A549 treated with Hydrocortisone at 1 μM for 4 hours (cell line): ENCODE data around the gene RAMP2. TPM values are rescaled to one million over a fixed set of nuclear protein-coding genes. Genes with fewer than 3 reads are reported as not detected.

Source experiments
- total RNA-seq: library from RNA; stranded (reverse); fragments of 200-300 nt; extraction: Qiagen RNA extraction; gene quantifications from 5 replicates; pipeline ENCODE4 v1.2.3, GENCODE V29; 2022

RAMP2 gene, protein sequence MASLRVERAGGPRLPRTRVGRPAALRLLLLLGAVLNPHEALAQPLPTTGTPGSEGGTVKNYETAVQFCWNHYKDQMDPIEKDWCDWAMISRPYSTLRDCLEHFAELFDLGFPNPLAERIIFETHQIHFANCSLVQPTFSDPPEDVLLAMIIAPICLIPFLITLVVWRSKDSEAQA
- total RNA-seq = 0.75 to 1.2 TPM (median 1.0 TPM) in 5 replicates

DNA sequence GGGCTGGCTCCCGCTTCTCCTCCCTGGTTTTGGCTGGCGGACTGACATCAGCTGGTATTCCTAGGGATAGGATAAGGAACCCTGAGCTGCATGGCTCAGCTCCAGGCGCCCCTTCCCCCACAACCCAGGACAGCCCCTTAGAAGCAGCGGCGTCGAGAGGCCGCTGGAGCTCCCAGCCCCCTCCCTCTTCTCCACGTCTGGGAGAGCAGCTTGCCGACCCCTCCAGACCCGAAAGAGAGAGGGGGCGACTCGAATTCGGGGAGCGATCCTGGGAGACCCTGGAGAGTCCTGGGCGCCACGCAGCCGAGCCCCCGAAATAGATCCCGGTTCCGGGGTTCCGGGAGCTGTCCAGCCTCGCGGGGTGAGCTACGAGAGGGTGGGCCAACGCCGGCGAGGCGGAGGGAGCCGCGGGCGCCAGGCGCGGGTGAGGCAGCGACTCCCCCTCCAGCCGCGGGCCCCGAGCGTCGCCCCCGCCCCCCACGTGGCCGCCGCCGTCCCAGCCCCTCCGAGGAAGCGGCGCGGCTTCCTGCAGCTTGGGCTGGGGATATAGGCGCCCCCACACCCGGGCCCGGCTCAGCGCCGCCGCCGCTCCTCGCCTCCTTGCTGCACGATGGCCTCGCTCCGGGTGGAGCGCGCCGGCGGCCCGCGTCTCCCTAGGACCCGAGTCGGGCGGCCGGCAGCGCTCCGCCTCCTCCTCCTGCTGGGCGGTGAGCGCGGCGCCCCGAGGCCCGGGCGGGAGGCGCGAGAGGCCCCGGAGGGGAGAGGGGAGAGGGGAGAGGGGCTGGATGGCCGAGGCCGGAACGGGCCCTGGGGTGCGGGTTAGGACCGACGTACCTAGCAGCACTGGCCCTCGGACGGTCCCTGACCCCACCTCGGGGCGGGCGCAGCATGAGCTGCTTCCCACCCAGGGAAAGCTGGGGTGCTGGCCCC is at the start of gene RAMP2:
TSS of gene RAMP2 (plus strand) at position 576 of the 930 bp plus-strand sequence. CDS start at position 611, 35 bp downstream.

DNA sequence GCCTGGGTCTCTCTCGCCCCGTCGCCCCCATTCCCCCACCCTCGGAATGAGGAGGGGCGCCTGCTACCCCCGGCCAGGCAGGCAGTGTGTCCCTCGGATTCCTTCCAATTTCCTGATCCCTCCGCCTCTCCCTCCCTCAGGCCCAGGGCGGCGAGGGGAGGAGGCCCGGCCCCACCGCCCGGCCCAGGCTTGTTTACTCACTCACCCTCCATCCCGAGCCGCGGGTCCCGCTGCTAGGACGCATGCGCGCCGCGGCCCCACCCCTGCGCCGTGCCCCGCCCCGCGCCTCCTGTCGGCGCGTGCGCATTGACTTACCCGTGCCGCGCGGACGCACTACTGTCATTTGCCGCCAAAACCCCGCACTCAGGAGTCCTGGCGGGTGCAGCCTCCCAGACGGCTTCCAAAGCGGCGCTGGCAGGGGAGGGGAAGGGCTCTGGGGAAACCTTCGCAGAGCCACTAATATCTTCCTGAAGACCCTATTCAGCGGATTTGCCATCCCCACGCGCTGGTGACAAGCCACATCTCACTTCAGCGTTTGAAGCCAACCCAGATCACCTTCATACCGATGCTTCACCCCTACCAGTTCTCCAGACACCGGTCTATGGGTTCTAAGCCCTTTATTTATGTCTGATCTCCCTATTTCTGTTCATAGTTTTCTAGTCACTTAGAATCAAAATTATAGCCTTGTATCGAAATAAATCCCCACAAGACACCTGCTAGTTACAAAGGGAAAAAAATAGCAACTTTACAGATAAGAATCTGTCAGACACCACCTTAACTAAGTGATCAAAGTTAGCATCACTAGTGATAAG is 16.0 kb upstream of the RAMP2 start, which contains the start of gene EZH1:
TSS of gene EZH1 (minus strand) at position 235 of the 812 bp plus-strand sequence. CDS start 16,099 bp downstream, outside the sequence.

DNA sequence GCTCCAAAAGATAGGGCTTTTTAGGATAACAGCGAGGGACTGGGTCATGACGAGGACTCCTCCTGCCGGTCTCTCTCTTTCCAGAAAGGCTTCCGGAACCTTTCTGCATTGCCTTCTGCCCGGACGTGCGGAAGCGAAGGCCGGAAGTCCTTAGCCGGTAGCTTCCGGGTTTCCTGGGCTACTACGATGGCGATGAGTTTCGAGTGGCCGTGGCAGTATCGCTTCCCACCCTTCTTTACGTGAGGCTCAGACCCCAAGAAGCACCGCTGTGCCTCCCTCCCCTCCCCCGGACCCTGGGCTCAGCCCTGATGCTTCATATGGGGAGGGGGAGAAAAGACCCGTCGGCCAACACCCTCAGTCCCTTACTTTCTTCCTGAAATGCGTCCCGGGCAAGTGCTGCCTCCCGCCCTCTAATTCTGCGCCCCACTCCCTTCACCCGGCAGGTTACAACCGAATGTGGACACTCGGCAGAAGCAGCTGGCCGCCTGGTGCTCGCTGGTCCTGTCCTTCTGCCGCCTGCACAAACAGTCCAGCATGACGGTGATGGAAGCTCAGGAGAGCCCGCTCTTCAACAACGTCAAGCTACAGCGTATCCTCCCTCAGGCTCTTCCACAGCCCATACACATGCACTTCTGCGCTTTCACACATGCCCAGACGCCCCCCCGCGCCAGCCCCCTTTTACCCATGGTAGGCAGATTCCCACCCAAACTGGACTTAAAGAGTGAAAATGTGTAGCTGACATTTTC is 12.4 kb downstream of the RAMP2 start, which contains the start of gene VPS25:
TSS of gene VPS25 (plus strand) at position 160 of the 746 bp plus-strand sequence. CDS start at position 187, 27 bp downstream.

DNA sequence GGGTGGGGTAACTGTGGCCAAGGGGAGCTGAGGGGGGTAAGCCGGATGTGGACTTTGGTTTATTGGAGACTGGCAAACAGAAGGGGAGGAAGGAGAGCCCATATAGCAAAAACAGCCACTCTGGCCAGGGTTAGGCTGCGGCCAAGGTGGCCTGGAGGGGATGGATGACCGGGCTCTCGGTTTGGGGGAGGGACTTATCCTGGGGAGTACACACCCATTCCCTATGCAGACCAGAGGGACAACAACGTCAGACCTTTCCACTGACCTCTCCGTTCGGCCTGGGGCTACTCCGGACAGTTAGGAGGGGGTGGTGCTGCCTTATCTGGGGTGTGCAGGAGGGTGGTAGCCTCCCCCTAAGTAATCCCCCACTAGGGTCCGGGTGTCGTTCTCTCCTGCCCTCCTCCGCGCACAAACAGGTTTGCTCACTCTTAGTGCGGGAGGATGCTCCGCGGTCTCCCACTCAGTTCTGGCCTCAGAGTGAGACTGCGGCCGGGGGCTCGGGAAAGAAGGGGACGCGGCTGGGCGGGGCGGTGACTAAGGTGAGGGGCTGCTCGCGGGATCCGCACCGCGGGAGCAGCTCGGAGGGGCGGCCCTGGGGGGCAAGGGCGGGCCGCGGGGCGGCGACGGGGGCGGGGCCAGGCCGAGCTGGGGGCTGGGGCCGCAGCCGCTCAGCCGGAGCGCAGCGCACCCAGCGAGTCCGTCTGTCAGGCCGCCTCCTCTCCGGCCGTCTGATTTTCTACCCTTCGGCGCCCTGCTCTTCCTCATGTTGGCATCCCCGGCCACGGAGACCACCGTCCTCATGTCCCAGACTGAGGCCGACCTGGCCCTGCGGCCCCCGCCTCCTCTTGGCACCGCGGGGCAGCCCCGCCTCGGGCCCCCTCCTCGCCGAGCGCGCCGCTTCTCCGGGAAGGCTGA is 19.2 kb downstream of the RAMP2 start, which contains the start of gene WNK4:
TSS of gene WNK4 (plus strand) at position 675 of the 915 bp plus-strand sequence. CDS start at position 764, 89 bp downstream.

DNA sequence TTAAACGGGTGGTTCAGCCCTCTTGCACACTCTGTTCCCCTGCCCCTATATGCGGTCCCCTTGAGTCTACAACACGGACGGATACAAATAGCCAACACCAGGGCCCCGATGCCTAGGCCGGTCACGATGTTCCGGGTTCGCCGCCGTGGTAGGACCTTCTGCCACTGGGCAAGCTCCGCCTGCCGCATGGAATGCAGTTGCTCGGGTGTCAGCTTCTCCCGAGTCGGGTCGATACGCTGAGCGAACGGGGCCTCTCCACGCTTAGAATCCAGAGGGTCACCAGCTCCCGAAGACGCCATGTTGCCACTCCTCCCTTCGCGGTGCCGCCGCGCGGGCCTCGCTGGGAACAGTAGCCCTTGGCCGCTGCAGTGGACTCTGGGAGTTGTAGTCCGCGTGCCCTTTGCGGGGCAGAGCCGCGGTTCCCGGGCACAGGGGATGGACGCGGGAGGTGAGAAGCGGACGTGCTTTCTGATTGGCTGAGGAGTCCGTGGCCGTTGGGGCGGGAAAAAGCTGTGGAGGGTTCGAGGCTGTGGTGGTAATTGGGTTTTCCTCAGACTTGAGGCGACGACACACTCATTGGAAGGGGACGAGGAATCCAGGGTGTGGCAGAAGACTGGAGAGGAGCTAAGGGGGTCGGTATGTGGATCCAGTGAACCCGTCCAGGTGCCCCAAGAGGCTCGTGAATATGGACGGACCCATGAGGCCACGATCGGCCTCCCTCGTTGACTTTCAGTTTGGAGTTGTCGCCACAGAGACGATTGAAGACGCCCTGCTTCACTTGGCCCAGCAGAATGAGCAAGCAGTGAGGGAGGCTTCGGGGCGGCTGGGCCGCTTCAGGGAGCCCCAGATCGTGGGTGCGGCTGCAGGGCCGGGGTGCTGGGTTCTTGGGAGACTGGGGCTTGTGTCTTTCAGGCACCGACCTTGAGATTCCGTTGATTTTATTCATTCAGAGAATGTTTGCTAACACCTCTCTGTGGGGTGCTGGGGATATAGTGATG is 37.7 kb downstream of the RAMP2 start, which contains the start of the genes CNTD1 and COA3:
TSS of gene CNTD1 (plus strand) at position 479 of the 998 bp plus-strand sequence. CDS start at position 686, 207 bp downstream.
TSS of gene COA3 (minus strand) at position 322 of the 998 bp plus-strand sequence. CDS start at position 299, 23 bp downstream.

Other genes with a start within 250 kb of the RAMP2 start
- 35.1 to 46.5 TPM (median 44.1 TPM) in 5 replicates for gene NAGLU, start 225.0 kb upstream of the RAMP2 start, total RNA-seq
- 0.51 to 1.6 TPM (median 1.3 TPM) in 5 replicates for gene HSD17B1, start 208.3 kb upstream of the RAMP2 start, total RNA-seq
- 112 to 132 TPM (median 119 TPM) in 5 replicates for gene COASY, start 199.1 kb upstream of the RAMP2 start, total RNA-seq
- 62.1 to 64.0 TPM (median 63.3 TPM) in 5 replicates for gene MLX, start 194.1 kb upstream of the RAMP2 start, total RNA-seq
- 30.1 to 35.0 TPM (median 31.2 TPM) in 5 replicates for gene PSMC3IP, start 183.5 kb upstream of the RAMP2 start, total RNA-seq
- gene RETREG3, start 151.9 kb upstream of the RAMP2 start, total RNA-seq = 23.7 to 35.2 TPM (median 27.9 TPM) in 5 replicates
- gene TUBG1, start 151.5 kb upstream of the RAMP2 start, total RNA-seq = 133 to 144 TPM (median 140 TPM) in 5 replicates
- 17.1 to 23.8 TPM (median 20.7 TPM) in 5 replicates for gene TUBG2, start 101.9 kb upstream of the RAMP2 start, total RNA-seq
- gene PLEKHH3, start 84.2 kb upstream of the RAMP2 start, total RNA-seq = 11.6 to 16.4 TPM (median 16.0 TPM) in 5 replicates
- 0.28 to 0.36 TPM (median 0.32 TPM) in 5 replicates for gene CCR10, start 79.4 kb upstream of the RAMP2 start, total RNA-seq
- 4.7 to 5.9 TPM (median 5.5 TPM) in 5 replicates for gene CNTNAP1, start 78.7 kb upstream of the RAMP2 start, total RNA-seq
- 8.2 to 12.3 TPM (median 11.9 TPM) in 5 replicates for gene EZH1, start 16.2 kb upstream of the RAMP2 start, total RNA-seq
- 121 to 127 TPM (median 125 TPM) in 5 replicates for gene VPS25, start 12.2 kb downstream of the RAMP2 start, total RNA-seq
- gene WNK4, start 19.4 kb downstream of the RAMP2 start, total RNA-seq = 1.0 to 1.7 TPM (median 1.2 TPM) in 5 replicates
- 106 to 148 TPM (median 136 TPM) in 5 replicates for gene COA3, start 37.5 kb downstream of the RAMP2 start, total RNA-seq
- 0.09 to 0.17 TPM (median 0.13 TPM) in 3 of 5 replicates, not detected in the others for gene CNTD1, start 37.6 kb downstream of the RAMP2 start, total RNA-seq
- 72.3 to 106 TPM (median 77.4 TPM) in 5 replicates for gene BECN1, start 63.1 kb downstream of the RAMP2 start, total RNA-seq
- gene PSME3, start 72.2 kb downstream of the RAMP2 start, total RNA-seq = 222 to 326 TPM (median 227 TPM) in 5 replicates
- 1.6 to 2.4 TPM (median 2.0 TPM) in 5 replicates for gene AOC2, start 83.4 kb downstream of the RAMP2 start, total RNA-seq
- gene AOC3, start 90.0 kb downstream of the RAMP2 start, total RNA-seq = 1.1 to 2.1 TPM (median 1.4 TPM) in 5 replicates
- gene G6PC1, start 139.6 kb downstream of the RAMP2 start, total RNA-seq = 0.14 TPM in 1 of 5 replicates, not detected in the others
- gene AARSD1, start 203.2 kb downstream of the RAMP2 start, total RNA-seq = 52.7 to 63.5 TPM (median 56.9 TPM) in 5 replicates
- 0.95 to 1.4 TPM (median 1.1 TPM) in 5 replicates for gene PTGES3L, start 218.9 kb downstream of the RAMP2 start, total RNA-seq
- 19.7 to 22.3 TPM (median 21.1 TPM) in 5 replicates for gene RUNDC1, start 219.3 kb downstream of the RAMP2 start, total RNA-seq
- gene RPL27, start 237.2 kb downstream of the RAMP2 start, total RNA-seq = 2,950 to 3,217 TPM (median 3,086 TPM) in 5 replicates
- gene IFI35, start 245.6 kb downstream of the RAMP2 start, total RNA-seq = 15.8 to 21.1 TPM (median 18.4 TPM) in 5 replicates